IMR-90 (cell line): ENCODE measurements around the gene TPSAB1. TPM values are rescaled to one million over a fixed set of nuclear protein-coding genes. Genes with fewer than 3 reads are reported as not detected.

Source experiments
- ATAC-seq: fragments of 200-7000 bp; cut with Tn5 transposase; 2 replicates; pipeline ENCODE4 v1.9.1; 2020; ENCODE audit warnings: low read depth, mild to moderate bottlenecking, moderate library complexity
- BruUV-seq: library from RNA; stranded (reverse); fragments of 400-500 nt; replicated peaks from 2 replicates; lab custom pipeline; 2021; lab: Mats Ljungman, UMichigan
- CTCF ChIA-PET: fragments of 300-600 bp; formaldehyde crosslinking; extraction: SDS; loops from one replicate; lab custom pipeline; 2021; ENCODE audit warnings: antibody characterized with exemption; lab: Yijun Ruan, JAX
- POLR2A ChIA-PET: fragments of 300-600 bp; sonication (Branson Sonifier 250); formaldehyde crosslinking; loops from one replicate; lab custom pipeline; 2022; ENCODE audit warnings: antibody characterized with exemption; ENCODE audit not compliant: unreplicated experiment; lab: Charles Lee
- DNase-seq: peaks from one replicate; pipeline ENCODE4 v3.0.0; 2013
- H2AFZ ChIP-seq: replicated peaks from 2 replicates; pipeline ENCODE3; 2013; ENCODE audit warnings: low read length, mild to moderate bottlenecking; ENCODE audit not compliant: poor library complexity
- H2AK5ac ChIP-seq: 2 replicates; pipeline ENCODE4 v1.6.1; 2013; ENCODE audit warnings: low read depth, low read length, inconsistent platforms
- H2AK9ac ChIP-seq: replicated peaks from 2 replicates; pipeline ENCODE3; 2013; ENCODE audit warnings: mild to moderate bottlenecking, low read depth, low read length, moderate library complexity; ENCODE audit not compliant: poor library complexity
- H2BK120ac ChIP-seq: 2 replicates; pipeline ENCODE4 v1.6.1; 2013; ENCODE audit warnings: low read depth, low read length, inconsistent platforms
- H2BK15ac ChIP-seq: 3 replicates; pipeline ENCODE4 v1.6.1; 2013; ENCODE audit warnings: low read depth, low read length, inconsistent platforms
- H2BK20ac ChIP-seq: 2 replicates; pipeline ENCODE4 v1.6.1; 2013; ENCODE audit warnings: low read depth, mild to moderate bottlenecking, inconsistent platforms, low read length, moderate library complexity
- H2BK5ac ChIP-seq: 2 replicates; pipeline ENCODE4 v1.6.1; 2013; ENCODE audit warnings: mild to moderate bottlenecking, low read depth, low read length, inconsistent platforms; ENCODE audit not compliant: poor library complexity, severe bottlenecking
- H3K14ac ChIP-seq: replicated peaks from 2 replicates; pipeline ENCODE4 v1.6.1; 2013; ENCODE audit warnings: low read depth, low read length, inconsistent platforms
- H3K18ac ChIP-seq: 2 replicates; pipeline ENCODE4 v1.6.1; 2013; ENCODE audit warnings: low read depth, low read length, control low read depth
- H3K23ac ChIP-seq: 2 replicates; pipeline ENCODE4 v1.6.1; 2013; ENCODE audit warnings: low read depth, low read length, inconsistent platforms
- H3K27ac ChIP-seq: 2 replicates; pipeline ENCODE4 v1.5.1; 2013; ENCODE audit warnings: mild to moderate bottlenecking, control low read depth, low read length; ENCODE audit not compliant: insufficient read depth
- H3K27me3 ChIP-seq: 2 replicates; pipeline ENCODE4 v1.6.1; 2013; ENCODE audit warnings: low read length; ENCODE audit not compliant: control insufficient read depth, insufficient read depth
- H3K36me3 ChIP-seq: 2 replicates; pipeline ENCODE4 v1.6.1; 2013; ENCODE audit warnings: low read length, mixed read lengths; ENCODE audit not compliant: control insufficient read depth, insufficient read depth
- H3K4ac ChIP-seq: 2 replicates; pipeline ENCODE4 v1.6.1; 2013; ENCODE audit warnings: low read depth, low read length, inconsistent platforms
- H3K4me1 ChIP-seq: 2 replicates; pipeline ENCODE4 v1.6.1; 2013; ENCODE audit warnings: low read length, mixed read lengths; ENCODE audit not compliant: control insufficient read depth, insufficient read depth
- H3K4me2 ChIP-seq: 2 replicates; pipeline ENCODE4 v1.6.1; 2013; ENCODE audit warnings: low read depth, mild to moderate bottlenecking, control low read depth, low read length, moderate library complexity
- H3K4me3 ChIP-seq: 2 replicates; pipeline ENCODE4 v1.5.1; 2013; ENCODE audit warnings: low read depth, mild to moderate bottlenecking, control low read depth, low read length, moderate library complexity; ENCODE audit not compliant: insufficient read depth
- H3K56ac ChIP-seq: 2 replicates; pipeline ENCODE4 v1.6.1; 2013; ENCODE audit warnings: low read length, inconsistent platforms; ENCODE audit not compliant: insufficient read depth; ENCODE audit errors: extremely low read depth
- H3K79me1 ChIP-seq, 2 experiments: 2 replicates each; pipeline ENCODE4 v1.6.1; 2013; ENCODE audit warnings: low read length in 2 of 2, inconsistent platforms in 1 of 2, low read depth in 1 of 2
- H3K9ac ChIP-seq: 2 replicates; pipeline ENCODE4 v1.6.1; 2013; ENCODE audit warnings: low read depth, low read length, control low read depth
- H3K9me1 ChIP-seq: 2 replicates; pipeline ENCODE4 v1.6.1; 2013; ENCODE audit warnings: low read length, inconsistent platforms; ENCODE audit not compliant: insufficient read depth
- H3K9me3 ChIP-seq: 2 replicates; pipeline ENCODE4 v1.6.1; 2013; ENCODE audit warnings: low read length; ENCODE audit not compliant: control insufficient read depth, insufficient read depth
- H4K20me1 ChIP-seq: 2 replicates; pipeline ENCODE4 v1.6.1; 2013; ENCODE audit warnings: low read length, inconsistent platforms; ENCODE audit not compliant: insufficient read depth
- H4K5ac ChIP-seq: 2 replicates; pipeline ENCODE4 v1.6.1; 2013; ENCODE audit warnings: mild to moderate bottlenecking, low read depth, low read length, control low read depth
- H4K8ac ChIP-seq, 2 experiments: 2 replicates each; pipeline ENCODE4 v1.6.1; 2013; ENCODE audit warnings: low read depth in 2 of 2, low read length in 2 of 2, control low read depth in 1 of 2, inconsistent platforms in 1 of 2
- H4K91ac ChIP-seq: 2 replicates; pipeline ENCODE4 v1.6.1; 2013; ENCODE audit warnings: low read depth, low read length, inconsistent platforms; ENCODE audit not compliant: insufficient read depth
- BHLHE40 ChIP-seq: fragments of 150-350 bp; IDR thresholded peaks from 2 replicates; pipeline ENCODE4 v1.6.1; 2016; ENCODE audit warnings: mild to moderate bottlenecking, low read depth, low read length
- RCOR1 ChIP-seq: IDR thresholded peaks from 2 replicates; pipeline ENCODE4 v1.6.1; 2012; ENCODE audit warnings: mild to moderate bottlenecking, low read length, improper control_type of control experiment; ENCODE audit not compliant: insufficient replicate concordance
- RFX5 ChIP-seq: IDR thresholded peaks from 2 replicates; pipeline ENCODE4 v1.8.0; 2012; ENCODE audit warnings: low read depth, mild to moderate bottlenecking, low read length, moderate library complexity
- SMC3 ChIP-seq: fragments of 150-350 bp; IDR thresholded peaks from 2 replicates; pipeline ENCODE4 v1.6.1; 2016; ENCODE audit warnings: low read depth, mild to moderate bottlenecking, antibody characterized with exemption, low read length, moderate library complexity
- WGBS, 2 experiments: methylation state at CpG; one replicate each; pipeline versions ENCODE4 v1.1.5 to v1.1.7; 2013; ENCODE audit warnings: missing lambda C conversion rate in 2 of 2; ENCODE audit not compliant: insufficient read length in 1 of 2; ENCODE audit errors: extremely low coverage in 2 of 2; 5-methylcytosine and 5-hydroxymethylcytosine counted together
- dilution Hi-C: fragments of 300-500 bp; cut with HindIII; formaldehyde crosslinking; loops from one replicate; pipeline ENCODE4 v1.14.3; 2018; ENCODE audit warnings: low sequenced_read_pairs; ENCODE audit not compliant: unreplicated experiment
- in situ Hi-C: fragments of 300-500 bp; cut with MboI; formaldehyde crosslinking; loops from 3 replicates; pipeline ENCODE4 v1.14.3; 2019; ENCODE audit warnings: low sequenced_read_pairs, inconsistent platforms, mixed read lengths
- intact Hi-C: fragments of 100-400 bp; cut with micrococcal nuclease; formaldehyde crosslinking; loops from 2 replicates; pipeline ENCODE4 v1.10.0; 2022
- polyA plus RNA-seq, 3 experiments: library from polyadenylated mRNA; depleted of rRNA; stranded (reverse); fragments of >200 nt; gene quantifications; 2 replicates each; pipeline ENCODE4 v1.2.3, GENCODE V29; 2012; ENCODE audit warnings: low replicate concordance in 1 of 3
- total RNA-seq: library from RNA; depleted of rRNA; stranded (reverse); fragments of >200 nt; gene quantifications from 2 replicates; pipeline ENCODE4 v1.2.3, GENCODE V29; 2012

The TPSAB1 gene
- total and polyA plus RNA-seq, 2 of the 4 experiments (the other 2 are of a cell fraction) = not detected

GRCh38 chr16:1262846-1263221 is 22.3 kb downstream of the TPSAB1 start:
- no peak for DNase-seq
- H2AK5ac ChIP-seq = no peak overlapping the region

More at GRCh38 chr16:1262846-1263221, 22.3 kb downstream of the TPSAB1 start:
- peaks cover 45% of the 10 kb centered on the region for H3K27me3 ChIP-seq
- intact Hi-C loops = no loop called here
- in situ Hi-C loops = no loop called here
- dilution Hi-C loops = no loop called here
- no peaks in the 10 kb centered on the region for H3K9me3 ChIP-seq
- peaks cover 4% of the 10 kb centered on the region; the same call in 1 of the 2 replicates for H3K9me1 ChIP-seq
- H3K79me1 ChIP-seq = no peaks in the 10 kb centered on the region
- no peak overlapping the region for H3K4me2 ChIP-seq
- H4K20me1 ChIP-seq = no peaks in the 10 kb centered on the region; the same call in 1 of the 2 replicates
- no peak overlapping the region for H3K27ac ChIP-seq
- no peaks in the 10 kb centered on the region for H3K36me3 ChIP-seq
- H3K4ac ChIP-seq = no peak overlapping the region
- H3K4me3 ChIP-seq = no peak overlapping the region
- H3K4me1 ChIP-seq = no peaks in the 10 kb centered on the region
- H3K9ac ChIP-seq = no peak overlapping the region
- H4K5ac ChIP-seq = no peak overlapping the region
- POLR2A ChIA-PET = no interaction called here
- no peak overlapping the region for H3K18ac ChIP-seq
- 49% methylated on average over 3 of the region's 9 CpGs; no CpG with 5 or more reads in 1 of the 2 experiments for WGBS, 2 experiments
- no peak overlapping the region for H4K8ac ChIP-seq
- H2BK20ac ChIP-seq = no peak overlapping the region
- no peak overlapping the region for H2AFZ ChIP-seq
- no peak overlapping the region for H2BK5ac ChIP-seq
- no peak overlapping the region for H2BK120ac ChIP-seq
- no peak overlapping the region for H4K91ac ChIP-seq
- no peak overlapping the region for H3K56ac ChIP-seq
- CTCF ChIA-PET = no interaction called here
- BruUV-seq = no TSS peak
- no peak for TF ChIP-seq RCOR1
- TF ChIP-seq BHLHE40 = no peak
- no peak for TF ChIP-seq RFX5
- TF ChIP-seq SMC3 = no peak
- no peak overlapping the region for H3K14ac ChIP-seq
- H2AK9ac ChIP-seq = no peak overlapping the region
- ATAC-seq = no peak
- H2BK15ac ChIP-seq = no peak overlapping the region
- H3K23ac ChIP-seq = no peak overlapping the region
